ENCODE measurements around the gene ACTR10.

Gene ACTR10

DNA sequence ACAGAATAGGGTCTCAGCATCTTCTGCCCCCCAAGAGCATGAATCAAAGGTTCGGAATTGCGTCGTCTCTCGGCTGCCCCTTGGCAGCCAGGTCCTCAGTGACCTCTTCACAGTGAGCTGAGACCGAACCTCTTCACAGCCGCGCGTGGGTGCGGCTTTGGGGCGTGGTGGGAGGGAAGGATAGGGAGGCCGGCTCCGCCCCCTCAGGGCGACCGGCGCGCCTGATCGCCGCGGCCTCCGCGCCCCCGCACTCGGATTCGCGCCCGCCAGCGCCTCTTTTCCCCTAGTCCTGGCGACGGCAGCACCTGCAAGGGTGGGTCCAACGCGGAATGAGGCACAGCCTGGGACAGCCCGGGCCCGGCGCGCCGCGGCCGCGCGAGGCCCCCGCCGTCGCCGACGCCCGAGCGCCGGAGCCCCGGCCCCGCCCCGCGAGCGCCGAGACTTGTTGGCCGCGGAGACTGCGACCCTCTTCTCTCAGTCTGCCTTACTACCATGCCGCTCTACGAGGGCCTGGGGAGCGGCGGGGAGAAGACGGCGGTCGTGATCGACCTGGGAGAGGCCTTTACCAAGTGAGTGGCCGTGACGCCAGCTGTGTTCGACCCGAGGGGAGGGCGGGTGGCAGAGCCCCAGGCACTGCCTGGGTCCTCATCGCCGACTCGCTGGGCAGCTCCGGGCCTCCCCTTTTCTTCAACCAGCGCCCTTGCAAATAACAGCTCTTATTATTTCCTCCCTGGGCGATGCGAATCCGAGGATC, at the start of gene ACTR10:
Gene ACTR10, plus strand, starts transcription at position 424 of the 754 bp plus-strand sequence. Its CDS starts 69 bp downstream, at position 493.
- Histone ChIP-seq H3K36me3 (ENCODE audit: control insufficient read depth, low read depth, low read length) (no peaks in the 10 kb centered on the region), H3K27ac (ENCODE audit: low read length) (no peak within 1 kb of the TSS), H3K9me3 (ENCODE audit: control insufficient read depth, low read depth, low read length) (no peaks in the 10 kb centered on the region), H3K27me3 (ENCODE audit: control insufficient read depth, insufficient read depth, low read length) (no peaks in the 10 kb centered on the region), H3K4me1 (ENCODE audit: control insufficient read depth, low read depth, low read length) (peaks cover 3% of the 10 kb centered on the region), H3K4me3 (ENCODE audit: low read length) (peak within 1 kb of the TSS; percentile 92), H3K9ac (ENCODE audit: low read length) (peak within 1 kb of the TSS; percentile 86)

DNA sequence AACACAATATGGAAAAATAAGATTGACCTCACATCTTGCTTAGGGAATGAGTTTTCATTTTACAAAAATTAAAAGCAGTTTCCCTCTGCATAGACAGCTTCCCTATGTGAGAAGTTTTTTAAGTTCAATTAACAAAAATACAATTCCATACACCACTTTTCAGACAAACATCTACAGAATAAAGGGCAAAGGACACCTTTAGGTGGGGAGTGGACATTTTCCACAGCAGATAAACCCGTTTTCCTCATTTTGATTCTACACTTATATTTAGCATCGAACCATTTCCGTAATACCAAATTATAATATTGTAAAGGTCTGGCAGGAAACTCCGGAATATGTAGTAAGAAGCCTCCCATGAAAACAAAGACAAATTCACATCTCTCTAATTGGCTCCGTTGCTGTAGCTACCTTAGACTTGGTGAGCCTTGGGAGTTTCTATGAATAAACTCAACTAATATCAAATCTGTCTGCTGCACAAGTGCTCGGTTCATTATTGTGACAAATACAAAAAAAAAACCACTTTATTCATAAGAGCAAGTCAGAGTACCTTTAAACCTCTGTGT, 49.6 kb upstream of the ACTR10 start:
- Histone ChIP-seq H3K27me3 (ENCODE audit: control insufficient read depth, insufficient read depth, low read length) (peaks cover 37% of the 10 kb centered on the region), H3K36me3 (ENCODE audit: control insufficient read depth, low read depth, low read length) (no peaks in the 10 kb centered on the region)

DNA sequence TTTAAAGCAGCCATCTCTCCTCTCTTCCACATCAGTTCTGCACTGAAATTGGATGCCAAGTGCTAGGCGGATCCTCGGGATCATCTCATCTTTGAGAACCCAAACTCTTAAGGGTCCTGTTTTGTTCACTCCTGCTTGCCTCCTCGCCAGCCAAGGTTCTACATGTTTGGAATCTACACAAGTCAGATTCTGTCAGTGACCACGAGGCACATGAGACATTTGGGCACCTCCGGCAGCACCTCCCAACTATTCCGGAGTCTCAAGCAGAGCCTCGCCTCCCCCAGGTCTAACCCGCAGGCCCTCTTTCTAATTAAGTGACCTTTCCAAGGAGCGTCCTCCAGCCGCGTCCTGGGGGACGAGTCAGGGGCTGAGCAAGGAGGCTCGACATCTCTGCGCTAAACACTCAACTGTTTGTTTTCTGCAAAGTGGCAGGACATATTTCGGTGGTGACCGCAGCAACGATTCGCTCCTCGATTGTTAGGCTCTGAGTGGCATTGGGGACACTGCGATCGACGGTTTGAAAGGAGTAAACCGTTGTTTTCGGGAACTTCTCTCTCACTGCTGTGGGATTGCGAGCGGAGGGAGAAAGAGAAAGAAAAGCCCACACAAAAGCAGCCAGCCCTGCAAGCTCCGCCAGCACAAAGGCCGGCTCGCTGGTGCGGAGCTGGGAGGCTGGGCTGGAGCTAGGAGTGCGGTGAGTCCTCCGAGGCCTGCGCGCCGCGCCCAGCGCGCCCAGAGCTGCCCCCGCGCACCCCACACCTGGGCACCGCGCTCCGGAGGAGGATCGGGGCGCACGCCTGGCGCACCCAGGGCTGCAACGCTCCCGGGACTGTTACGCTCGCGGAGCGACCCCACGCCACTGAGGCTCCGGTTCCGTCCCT, 48.6 kb upstream of the ACTR10 start:
- H3K27me3 ChIP-seq (ENCODE audit: control insufficient read depth, insufficient read depth, low read length), result peaks cover 37% of the 10 kb centered on the region
- H3K4me1 ChIP-seq (ENCODE audit: control insufficient read depth, low read depth, low read length), result peaks cover 33% of the 10 kb centered on the region
- peak overlapping the region; percentile 64 for H3K9ac ChIP-seq (ENCODE audit: low read length)

More for the DNA sequence above, 49.6 kb upstream of the ACTR10 start:
- Histone ChIP-seq H3K9me3 (ENCODE audit: control insufficient read depth, low read depth, low read length) (no peaks in the 10 kb centered on the region), H3K27ac (ENCODE audit: low read length) (no peak overlapping the region), H3K4me1 (ENCODE audit: control insufficient read depth, low read depth, low read length) (peaks cover 33% of the 10 kb centered on the region), H3K4me3 (ENCODE audit: low read length) (peak overlapping the region; percentile 76), H3K9ac (ENCODE audit: low read length) (no peak overlapping the region)

DNA sequence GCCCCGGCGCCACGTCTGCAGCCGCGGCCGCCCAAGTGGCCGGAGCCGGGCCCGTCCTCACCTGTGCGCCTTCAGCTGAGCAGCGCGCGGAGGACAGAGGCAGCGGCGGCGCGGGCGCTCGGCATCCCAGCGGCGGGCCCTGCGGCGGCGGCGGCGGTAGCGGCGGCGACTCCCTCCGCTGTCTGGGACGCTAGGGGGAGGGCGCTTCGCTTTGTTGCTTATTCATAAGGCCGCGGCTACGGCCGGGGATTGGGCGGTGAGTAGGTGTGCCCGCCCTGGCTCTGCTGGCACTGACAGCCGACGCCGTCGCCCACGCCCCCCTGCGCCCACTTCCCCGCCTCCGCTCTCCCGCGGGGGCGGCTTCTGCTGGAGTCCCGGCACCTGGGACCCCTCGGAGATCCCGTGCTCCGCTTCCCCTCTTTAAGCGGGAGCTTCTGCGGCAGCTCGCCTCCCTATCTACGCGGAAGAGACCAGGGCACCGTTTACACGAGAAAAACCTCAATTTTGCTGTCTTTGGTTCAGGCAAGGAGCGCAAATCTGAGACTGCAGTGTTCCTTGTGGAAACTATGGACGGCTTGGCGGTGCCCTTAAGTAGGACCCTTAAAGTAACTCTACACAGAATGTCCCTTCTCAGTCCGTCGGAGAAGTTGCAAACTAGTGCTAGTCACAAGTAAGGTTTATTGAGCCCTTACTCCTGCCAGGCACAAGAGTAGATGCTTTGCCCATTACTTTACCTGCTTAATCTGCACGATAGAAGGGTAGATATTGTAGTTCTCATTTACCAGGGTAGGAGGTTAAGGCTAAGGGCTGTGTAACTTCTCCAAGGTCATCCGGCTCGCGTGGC, 47.7 kb upstream of the ACTR10 start, which contains the start of gene ARMH4:
Gene ARMH4, minus strand, starts transcription at position 200 of the 844 bp plus-strand sequence. CDS start 12,855 bp downstream, outside the sequence.
- no peaks in the 10 kb centered on the region for H3K9me3 ChIP-seq (ENCODE audit: control insufficient read depth, low read depth, low read length)
- peaks cover 37% of the 10 kb centered on the region for H3K27me3 ChIP-seq (ENCODE audit: control insufficient read depth, insufficient read depth, low read length)
- H3K4me3 ChIP-seq (ENCODE audit: low read length), result peak within 1 kb of the TSS; percentile 76
- H3K9ac ChIP-seq (ENCODE audit: low read length), result peak within 1 kb of the TSS; percentile 64
- H3K36me3 ChIP-seq (ENCODE audit: control insufficient read depth, low read depth, low read length), result no peaks in the 10 kb centered on the region
- H3K4me1 ChIP-seq (ENCODE audit: control insufficient read depth, low read depth, low read length), result peaks cover 33% of the 10 kb centered on the region
- H3K27ac ChIP-seq (ENCODE audit: low read length), result no peak within 1 kb of the TSS

More for the DNA sequence above, 48.6 kb upstream of the ACTR10 start:
- H3K36me3 ChIP-seq (ENCODE audit: control insufficient read depth, low read depth, low read length), result no peaks in the 10 kb centered on the region
- peak overlapping the region; percentile 76 for H3K4me3 ChIP-seq (ENCODE audit: low read length)
- no peaks in the 10 kb centered on the region for H3K9me3 ChIP-seq (ENCODE audit: control insufficient read depth, low read depth, low read length)
- H3K27ac ChIP-seq (ENCODE audit: low read length), result no peak overlapping the region

DNA sequence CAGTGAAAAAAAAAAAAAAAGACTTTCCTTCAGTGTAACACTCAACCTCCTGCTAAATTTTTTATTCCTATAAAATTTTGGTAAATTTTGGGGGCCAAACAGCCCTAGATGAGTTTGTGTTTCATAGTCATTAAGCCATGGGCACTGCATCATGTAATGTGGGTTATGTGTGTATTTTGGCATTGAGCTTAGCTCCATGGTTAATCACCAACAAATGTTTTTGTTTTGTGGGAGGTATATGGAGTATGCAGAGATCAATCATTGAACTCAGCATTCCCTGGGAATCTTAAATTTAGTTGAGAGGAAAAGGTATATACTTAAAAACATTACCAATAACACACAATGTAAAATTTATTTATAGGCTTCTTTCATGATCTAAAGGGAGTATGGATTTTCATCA, 39.4 kb upstream of the ACTR10 start:
- Histone ChIP-seq H3K4me3 (ENCODE audit: low read length) (no peak overlapping the region), H3K27me3 (ENCODE audit: control insufficient read depth, insufficient read depth, low read length) (no peaks in the 10 kb centered on the region), H3K9me3 (ENCODE audit: control insufficient read depth, low read depth, low read length) (no peaks in the 10 kb centered on the region), H3K36me3 (ENCODE audit: control insufficient read depth, low read depth, low read length) (no peaks in the 10 kb centered on the region), H3K4me1 (ENCODE audit: control insufficient read depth, low read depth, low read length) (no peaks in the 10 kb centered on the region), H3K27ac (ENCODE audit: low read length) (no peak overlapping the region), H3K9ac (ENCODE audit: low read length) (no peak overlapping the region)

DNA sequence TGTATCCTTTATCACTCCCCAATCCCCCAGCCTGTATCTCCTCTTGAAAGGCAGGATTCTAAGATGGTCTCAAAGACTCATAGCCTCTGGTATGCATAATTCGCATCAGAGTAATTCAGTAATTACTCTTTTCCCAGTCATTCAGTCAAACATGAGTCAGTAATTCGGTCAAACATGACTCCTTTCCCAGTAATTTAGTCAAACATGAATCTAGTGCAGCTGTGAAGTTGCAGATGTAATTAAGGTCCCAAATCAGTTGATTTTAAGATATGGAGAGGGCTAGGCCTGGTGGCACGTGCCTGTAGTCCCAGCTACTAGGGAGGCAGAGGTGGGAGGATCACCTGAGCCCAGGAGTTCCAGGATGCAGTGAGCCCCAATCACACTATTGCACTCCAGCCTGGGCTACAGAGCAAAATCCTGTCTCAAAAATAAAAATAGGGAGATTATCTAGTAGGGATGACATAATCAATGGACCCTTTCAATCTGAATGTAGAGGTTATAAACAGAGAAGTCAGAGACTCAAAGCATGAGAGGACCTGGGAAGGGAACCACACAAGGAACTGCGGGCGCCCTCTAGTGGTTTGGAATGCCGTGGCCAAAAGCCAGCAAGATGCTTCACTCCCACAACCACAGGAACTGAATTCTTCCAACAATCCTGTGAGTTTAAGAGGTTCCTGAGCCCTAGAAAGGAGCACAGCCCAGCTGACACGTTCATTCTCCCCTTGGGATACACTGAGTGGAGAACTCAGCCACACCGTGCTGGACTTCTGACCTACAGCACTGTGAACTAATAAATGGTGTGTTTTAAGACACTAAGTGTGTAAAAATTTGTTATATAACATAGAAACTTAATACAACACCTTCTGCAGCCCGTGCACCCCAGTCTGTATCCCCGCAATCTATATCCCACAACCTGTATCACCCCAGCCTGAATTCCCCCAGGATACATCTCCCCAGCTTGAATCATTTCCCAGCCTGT, 33.7 kb upstream of the ACTR10 start:
- no peaks in the 10 kb centered on the region for H3K9me3 ChIP-seq (ENCODE audit: control insufficient read depth, low read depth, low read length)
- H3K27ac ChIP-seq (ENCODE audit: low read length), result no peak overlapping the region
- no peak overlapping the region for H3K4me3 ChIP-seq (ENCODE audit: low read length)
- no peaks in the 10 kb centered on the region for H3K27me3 ChIP-seq (ENCODE audit: control insufficient read depth, insufficient read depth, low read length)
- no peak overlapping the region for H3K9ac ChIP-seq (ENCODE audit: low read length)
- peaks cover 6% of the 10 kb centered on the region for H3K4me1 ChIP-seq (ENCODE audit: control insufficient read depth, low read depth, low read length)
- H3K36me3 ChIP-seq (ENCODE audit: control insufficient read depth, low read depth, low read length), result no peaks in the 10 kb centered on the region

DNA sequence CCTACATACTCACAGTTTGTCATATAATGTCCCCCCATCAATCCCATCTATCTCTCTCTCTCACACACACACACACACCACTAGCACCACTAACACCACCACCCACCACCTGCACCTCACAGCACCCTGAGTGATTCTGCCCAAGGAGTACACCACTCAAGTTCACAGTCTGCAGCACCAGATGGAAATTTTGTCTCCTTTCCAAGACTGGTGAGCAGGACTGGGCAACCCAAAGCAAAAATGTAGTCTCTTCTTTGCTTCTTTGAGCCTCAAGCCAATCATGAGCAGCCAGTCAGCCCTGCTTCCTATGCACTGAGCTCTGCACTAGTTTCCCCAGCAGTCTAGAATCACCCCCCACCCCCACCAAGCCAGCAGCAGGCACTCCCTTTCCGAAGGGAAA, 32.9 kb upstream of the ACTR10 start:
- no peak overlapping the region for H3K27ac ChIP-seq (ENCODE audit: low read length)
- no peak overlapping the region for H3K4me3 ChIP-seq (ENCODE audit: low read length)
- H3K9ac ChIP-seq (ENCODE audit: low read length), result no peak overlapping the region
- no peaks in the 10 kb centered on the region for H3K27me3 ChIP-seq (ENCODE audit: control insufficient read depth, insufficient read depth, low read length)
- no peaks in the 10 kb centered on the region for H3K36me3 ChIP-seq (ENCODE audit: control insufficient read depth, low read depth, low read length)
- no peaks in the 10 kb centered on the region for H3K9me3 ChIP-seq (ENCODE audit: control insufficient read depth, low read depth, low read length)
- H3K4me1 ChIP-seq (ENCODE audit: control insufficient read depth, low read depth, low read length), result peaks cover 9% of the 10 kb centered on the region

DNA sequence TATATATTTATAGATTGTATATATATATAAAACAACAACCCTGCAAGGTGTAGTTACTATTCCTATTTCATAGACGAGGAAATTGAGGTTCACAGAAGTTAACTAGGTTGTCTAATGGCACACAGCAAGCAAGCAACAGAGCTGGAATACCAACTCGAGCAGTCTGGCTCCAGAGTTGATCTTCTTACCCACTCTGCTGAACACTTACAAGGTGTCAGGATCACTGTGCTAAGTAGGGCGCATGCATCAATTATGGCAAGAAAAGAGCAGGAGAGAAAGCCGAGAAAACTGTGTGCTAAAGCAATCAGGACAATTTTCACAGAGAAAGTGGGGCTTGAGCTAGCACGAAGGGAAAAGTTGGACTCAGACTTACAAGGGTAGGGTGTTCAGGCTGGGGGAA, 32.1 kb upstream of the ACTR10 start:
- H3K9ac ChIP-seq (ENCODE audit: low read length), result no peak overlapping the region
- no peaks in the 10 kb centered on the region for H3K27me3 ChIP-seq (ENCODE audit: control insufficient read depth, insufficient read depth, low read length)
- no peak overlapping the region for H3K27ac ChIP-seq (ENCODE audit: low read length)
- no peaks in the 10 kb centered on the region for H3K9me3 ChIP-seq (ENCODE audit: control insufficient read depth, low read depth, low read length)
- peaks cover 9% of the 10 kb centered on the region for H3K4me1 ChIP-seq (ENCODE audit: control insufficient read depth, low read depth, low read length)
- H3K4me3 ChIP-seq (ENCODE audit: low read length), result no peak overlapping the region
- no peaks in the 10 kb centered on the region for H3K36me3 ChIP-seq (ENCODE audit: control insufficient read depth, low read depth, low read length)

DNA sequence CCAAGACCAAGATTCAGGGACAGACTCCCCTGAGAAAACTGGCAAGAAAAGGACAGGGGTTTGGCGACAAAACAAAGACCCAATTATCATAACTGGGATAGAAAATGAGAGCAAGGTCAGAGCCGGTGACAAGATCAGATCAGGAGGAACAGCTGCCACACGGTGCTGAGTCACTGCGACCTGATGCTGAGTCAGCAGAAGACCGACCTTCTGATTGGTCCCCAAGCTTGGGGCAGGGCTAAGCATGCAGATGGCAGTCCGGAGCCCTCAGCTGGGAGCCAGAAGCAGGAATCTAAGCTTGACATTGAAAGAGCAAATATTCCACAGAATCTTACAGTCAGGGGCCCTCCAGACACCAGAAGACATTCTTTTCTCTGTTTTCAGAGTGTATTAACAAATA, 28.9 kb upstream of the ACTR10 start:
- Histone ChIP-seq H3K36me3 (ENCODE audit: control insufficient read depth, low read depth, low read length) (no peaks in the 10 kb centered on the region), H3K9me3 (ENCODE audit: control insufficient read depth, low read depth, low read length) (no peaks in the 10 kb centered on the region), H3K4me1 (ENCODE audit: control insufficient read depth, low read depth, low read length) (peaks cover 9% of the 10 kb centered on the region), H3K9ac (ENCODE audit: low read length) (peak overlapping the region; percentile 6), H3K4me3 (ENCODE audit: low read length) (no peak overlapping the region), H3K27ac (ENCODE audit: low read length) (peak overlapping the region; percentile 17), H3K27me3 (ENCODE audit: control insufficient read depth, insufficient read depth, low read length) (no peaks in the 10 kb centered on the region)

DNA sequence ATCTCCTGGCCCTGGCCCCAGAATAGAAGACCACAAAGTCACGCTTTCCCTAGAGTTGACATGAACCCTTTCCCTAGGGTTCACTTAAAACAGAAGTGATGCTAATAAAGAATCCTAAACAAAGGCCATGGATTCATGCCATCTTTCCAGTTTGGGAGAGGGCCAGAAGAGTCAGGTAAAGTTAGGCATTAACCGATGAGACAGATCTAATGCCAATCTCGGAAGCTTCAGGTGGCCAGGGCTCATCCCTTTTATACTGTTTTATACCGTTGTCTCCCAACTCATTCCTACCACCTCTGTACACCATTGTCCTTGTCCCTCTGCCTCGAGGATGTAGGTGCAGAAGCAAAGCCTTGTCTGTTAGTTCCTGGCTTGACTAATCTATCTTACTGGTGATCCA, 22.8 kb upstream of the ACTR10 start:
- no peak overlapping the region for H3K27ac ChIP-seq (ENCODE audit: low read length)

More for the DNA sequence above, 22.8 kb upstream of the ACTR10 start:
- Histone ChIP-seq H3K9me3 (ENCODE audit: control insufficient read depth, low read depth, low read length) (no peaks in the 10 kb centered on the region), H3K36me3 (ENCODE audit: control insufficient read depth, low read depth, low read length) (no peaks in the 10 kb centered on the region), H3K9ac (ENCODE audit: low read length) (no peak overlapping the region), H3K27me3 (ENCODE audit: control insufficient read depth, insufficient read depth, low read length) (no peaks in the 10 kb centered on the region), H3K4me3 (ENCODE audit: low read length) (no peak overlapping the region), H3K4me1 (ENCODE audit: control insufficient read depth, low read depth, low read length) (no peaks in the 10 kb centered on the region)

Data from iPS-18a (cell line).